Activated T-helper 1 cell treated with anti-CD3 and anti-CD28 coated beads, Interleukin-12 subunit alpha, Interleukin-12 subunit beta, Interleukin-2, Interleukin-4 antibody, amounts not matched to agents 30 ng/mL and 10 ng/mL and 1 ng/mL, durations not matched to agents 14 hours and 24 hours and 36 hours (primary cell): ENCODE results near the gene METTL24. TPM values are rescaled to one million over a fixed set of nuclear protein-coding genes. Genes with fewer than 3 reads are reported as not detected.

Source experiments
- DNase-seq: peaks from one replicate; pipeline ENCODE4 v3.0.0; 2021; ENCODE audit warnings: low spot score
- H3K27ac Mint-ChIP-seq: one replicate; pipeline ENCODE4 v1.8.0; 2021; ENCODE audit warnings: mild to moderate bottlenecking, mixed read lengths
- H3K27me3 Mint-ChIP-seq: one replicate; pipeline ENCODE4 v1.8.0; 2022; ENCODE audit warnings: mild to moderate bottlenecking, moderate library complexity, mixed read lengths; ENCODE audit not compliant: insufficient read depth
- H3K36me3 Mint-ChIP-seq: one replicate; pipeline ENCODE4 v1.8.0; 2021; ENCODE audit warnings: low read depth, mixed read lengths
- H3K4me1 Mint-ChIP-seq: one replicate; pipeline ENCODE4 v1.8.0; 2021; ENCODE audit warnings: low read depth, mixed read lengths
- H3K4me3 Mint-ChIP-seq: one replicate; pipeline ENCODE4 v1.8.0; 2021; ENCODE audit warnings: mild to moderate bottlenecking, moderate library complexity, mixed read lengths
- H3K9me3 Mint-ChIP-seq: one replicate; pipeline ENCODE4 v1.8.0; 2021; ENCODE audit warnings: mixed read lengths
- intact Hi-C: fragments of 100-400 bp; cut with micrococcal nuclease; formaldehyde crosslinking; loops from one replicate; pipeline ENCODE4 v1.15.1; 2024
- total RNA-seq: library from RNA; stranded (reverse); gene quantifications from 2 replicates; pipeline ENCODE4 v1.2.3, GENCODE V29; 2022

The METTL24 gene
- total RNA-seq, 1 donor from 2014 or later, result not detected

- Mint-ChIP-seq H3K9me3 (no peaks in the 10 kb centered on the region), H3K27ac (no peak overlapping the region), H3K36me3 (no peaks in the 10 kb centered on the region), H3K27me3 (peaks cover 12% of the 10 kb centered on the region), H3K4me3 (no peak overlapping the region), H3K4me1 (no peaks in the 10 kb centered on the region)
- intact Hi-C loops, result no loop called here
- no peak for DNase-seq
Observed at GRCh38 chr6:110341663-110342596, 16.2 kb downstream of the METTL24 start.

GRCh38 chr6:110341067-110341466, 17.1 kb downstream of the METTL24 start:
- Mint-ChIP-seq H3K4me3 (no peak overlapping the region), H3K9me3 (no peaks in the 10 kb centered on the region), H3K27me3 (peaks cover 12% of the 10 kb centered on the region), H3K27ac (no peak overlapping the region), H3K36me3 (no peaks in the 10 kb centered on the region), H3K4me1 (no peaks in the 10 kb centered on the region)
- intact Hi-C loops, result no loop called here
- no peak for DNase-seq

- H3K27ac Mint-ChIP-seq, result no peak overlapping the region
- no peaks in the 10 kb centered on the region for H3K36me3 Mint-ChIP-seq
- DNase-seq, result no peak
- no peaks in the 10 kb centered on the region for H3K4me1 Mint-ChIP-seq
- H3K27me3 Mint-ChIP-seq, result peaks cover 12% of the 10 kb centered on the region
- H3K9me3 Mint-ChIP-seq, result no peaks in the 10 kb centered on the region
- intact Hi-C loops, result no loop called here
- no peak overlapping the region for H3K4me3 Mint-ChIP-seq
Observed at GRCh38 chr6:110340392-110340965, 17.7 kb downstream of the METTL24 start.

- Mint-ChIP-seq H3K4me1 (no peaks in the 10 kb centered on the region), H3K9me3 (no peaks in the 10 kb centered on the region), H3K4me3 (no peak overlapping the region), H3K27ac (no peak overlapping the region), H3K27me3 (peaks cover 9% of the 10 kb centered on the region), H3K36me3 (no peaks in the 10 kb centered on the region)
- intact Hi-C loops, result no loop called here
- no peak for DNase-seq
Observed at GRCh38 chr6:110338820-110339470, 19.2 kb downstream of the METTL24 start.

- DNase-seq, result no peak
- Mint-ChIP-seq H3K4me1 (no peaks in the 10 kb centered on the region), H3K36me3 (no peaks in the 10 kb centered on the region), H3K27me3 (peaks cover 9% of the 10 kb centered on the region), H3K27ac (no peak overlapping the region), H3K9me3 (no peaks in the 10 kb centered on the region), H3K4me3 (no peak overlapping the region)
- intact Hi-C loops, result no loop called here
Observed at GRCh38 chr6:110337486-110337885, 20.7 kb downstream of the METTL24 start.

- Mint-ChIP-seq H3K4me1 (no peaks in the 10 kb centered on the region), H3K4me3 (no peak overlapping the region), H3K27ac (no peak overlapping the region), H3K27me3 (peaks cover 7% of the 10 kb centered on the region), H3K9me3 (no peaks in the 10 kb centered on the region), H3K36me3 (no peaks in the 10 kb centered on the region)
- DNase-seq, result no peak
- intact Hi-C loops, result no loop called here
Observed at GRCh38 chr6:110334423-110335180, 23.5 kb downstream of the METTL24 start.

GRCh38 chr6:110332281-110332680, 25.9 kb downstream of the METTL24 start:
- intact Hi-C loops, result no loop called here
- Mint-ChIP-seq H3K36me3 (no peaks in the 10 kb centered on the region), H3K27ac (no peak overlapping the region), H3K4me3 (no peak overlapping the region), H3K27me3 (peaks cover 3% of the 10 kb centered on the region), H3K4me1 (no peaks in the 10 kb centered on the region), H3K9me3 (no peaks in the 10 kb centered on the region)
- DNase-seq, result no peak

GRCh38 chr6:110331816-110332215, 26.3 kb downstream of the METTL24 start:
- peaks cover 3% of the 10 kb centered on the region for H3K27me3 Mint-ChIP-seq
- no peaks in the 10 kb centered on the region for H3K9me3 Mint-ChIP-seq
- H3K4me1 Mint-ChIP-seq, result no peaks in the 10 kb centered on the region
- H3K36me3 Mint-ChIP-seq, result no peaks in the 10 kb centered on the region
- H3K4me3 Mint-ChIP-seq, result no peak overlapping the region
- intact Hi-C loops, result no loop called here
- H3K27ac Mint-ChIP-seq, result no peak overlapping the region
- DNase-seq, result no peak

- DNase-seq, result no peak
- Mint-ChIP-seq H3K27me3 (peaks cover 3% of the 10 kb centered on the region), H3K36me3 (no peaks in the 10 kb centered on the region), H3K4me3 (no peak overlapping the region), H3K4me1 (no peaks in the 10 kb centered on the region), H3K27ac (no peak overlapping the region), H3K9me3 (no peaks in the 10 kb centered on the region)
- intact Hi-C loops, result no loop called here
Observed at GRCh38 chr6:110331390-110331789, 26.8 kb downstream of the METTL24 start.

GRCh38 chr6:110329714-110330436, 28.3 kb downstream of the METTL24 start:
- no peak overlapping the region for H3K4me3 Mint-ChIP-seq
- no peaks in the 10 kb centered on the region for H3K36me3 Mint-ChIP-seq
- H3K4me1 Mint-ChIP-seq, result no peaks in the 10 kb centered on the region
- intact Hi-C loops, result no loop called here
- no peak overlapping the region for H3K27ac Mint-ChIP-seq
- peaks cover 3% of the 10 kb centered on the region for H3K27me3 Mint-ChIP-seq
- no peak for DNase-seq
- no peaks in the 10 kb centered on the region for H3K9me3 Mint-ChIP-seq

- H3K36me3 Mint-ChIP-seq, result no peaks in the 10 kb centered on the region
- DNase-seq, result no peak
- H3K27ac Mint-ChIP-seq, result no peak overlapping the region
- H3K9me3 Mint-ChIP-seq, result no peaks in the 10 kb centered on the region
- no peak overlapping the region for H3K4me3 Mint-ChIP-seq
- intact Hi-C loops, result no loop called here
- H3K4me1 Mint-ChIP-seq, result no peaks in the 10 kb centered on the region
- H3K27me3 Mint-ChIP-seq, result peaks cover 3% of the 10 kb centered on the region
Observed at GRCh38 chr6:110329348-110329713, 28.8 kb downstream of the METTL24 start.

- H3K9me3 Mint-ChIP-seq, result no peaks in the 10 kb centered on the region
- DNase-seq, result no peak
- H3K4me3 Mint-ChIP-seq, result no peak overlapping the region
- H3K36me3 Mint-ChIP-seq, result no peaks in the 10 kb centered on the region
- intact Hi-C loops, result no loop called here
- peaks cover 3% of the 10 kb centered on the region for H3K27me3 Mint-ChIP-seq
- H3K27ac Mint-ChIP-seq, result no peak overlapping the region
- H3K4me1 Mint-ChIP-seq, result no peaks in the 10 kb centered on the region
Observed at GRCh38 chr6:110328259-110328658, 29.9 kb downstream of the METTL24 start.
